Activated B cell treated with CpG ODN at 0.5 μM for 24 hours (primary cell): ENCODE results near the gene HSPA9. TPM values are rescaled to one million over a fixed set of nuclear protein-coding genes. Genes with fewer than 3 reads are reported as not detected.

Experiments used
- ATAC-seq: fragments of 200-7000 bp; cut with Tn5 transposase; one replicate; pipeline ENCODE4 v1.10.0; 2021; ENCODE audit warnings: low read depth, mild to moderate bottlenecking, moderate library complexity
- CTCF ChIA-PET: fragments of 350-600 bp; sonication (Branson Sonifier 250); formaldehyde crosslinking; loops from one replicate; lab custom pipeline; 2021; ENCODE audit warnings: antibody characterized with exemption; lab: Charles Lee
- POLR2A ChIA-PET: fragments of 350-600 bp; sonication (Branson Sonifier 250); formaldehyde crosslinking; loops from one replicate; lab custom pipeline; 2021; ENCODE audit warnings: antibody characterized with exemption; lab: Charles Lee
- DNase-seq: peaks from one replicate; pipeline ENCODE4 v3.0.0; 2022
- H3K27ac Mint-ChIP-seq: one replicate; pipeline ENCODE4 v1.8.0; 2020; ENCODE audit warnings: mixed read lengths
- H3K27me3 Mint-ChIP-seq: one replicate; pipeline ENCODE4 v1.8.0; 2021; ENCODE audit warnings: mixed read lengths
- H3K36me3 Mint-ChIP-seq: one replicate; pipeline ENCODE4 v1.8.0; 2021; ENCODE audit warnings: low read depth, mixed read lengths
- H3K4me1 Mint-ChIP-seq: one replicate; pipeline ENCODE4 v1.8.0; 2021; ENCODE audit warnings: mixed read lengths
- H3K4me3 Mint-ChIP-seq: one replicate; pipeline ENCODE4 v1.8.0; 2020; ENCODE audit warnings: mild to moderate bottlenecking, mixed read lengths
- H3K9me3 Mint-ChIP-seq: one replicate; pipeline ENCODE4 v1.8.0; 2020; ENCODE audit warnings: mixed read lengths
- intact Hi-C: fragments of 100-400 bp; cut with micrococcal nuclease; formaldehyde crosslinking; loops from one replicate; pipeline ENCODE4 v1.15.1; 2024
- total RNA-seq: library from RNA; stranded (reverse); gene quantifications from 2 replicates; pipeline ENCODE4 v1.2.3, GENCODE V29; 2022
- TF ChIP-seq, protein P1 (sequence below): fragments of 200-600 bp; IDR thresholded peaks from one replicate; pipeline ENCODE4 v1.8.0; 2022; ENCODE audit warnings: antibody characterized with exemption, mild to moderate bottlenecking

HSPA9 gene
- total RNA-seq, 1 donor from 2014 or later: 224 TPM

DNA sequence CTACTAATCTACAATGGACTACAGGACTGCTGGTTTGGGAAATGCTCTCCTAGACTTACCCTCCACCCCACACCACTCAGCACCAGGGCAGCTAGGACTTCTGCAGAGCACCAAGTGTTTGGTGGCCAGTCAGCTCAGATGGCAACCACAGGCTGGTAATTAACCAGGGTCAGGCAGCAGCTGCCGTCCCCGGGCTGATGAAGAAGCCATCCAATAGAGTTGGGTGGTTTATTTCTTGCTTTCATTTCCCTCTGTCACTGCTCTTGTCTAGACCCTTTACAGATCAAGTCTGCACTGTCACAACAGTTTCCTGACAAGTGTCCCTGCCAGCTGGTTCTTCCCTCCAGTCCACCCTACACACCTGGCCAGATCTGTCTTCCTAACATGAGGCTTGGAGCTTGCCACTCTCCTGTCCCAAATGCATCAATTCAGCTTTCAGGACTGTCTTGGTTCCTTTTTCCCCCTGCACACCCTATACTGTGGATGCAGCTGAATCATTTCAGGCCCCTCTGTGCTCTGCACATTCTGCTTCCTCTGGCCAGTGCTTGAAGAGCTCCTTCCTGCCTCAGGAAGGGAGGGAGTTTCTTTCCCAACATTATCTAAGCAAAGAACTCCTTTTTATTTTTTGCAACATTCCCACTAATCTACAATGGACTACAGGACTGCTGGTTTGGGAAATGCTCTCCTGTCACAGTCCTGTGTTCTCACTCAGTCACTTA is 30.2 kb upstream of the HSPA9 start:
- POLR2A ChIA-PET: no interaction called here
- H3K27ac Mint-ChIP-seq: no peak overlapping the region

DNA sequence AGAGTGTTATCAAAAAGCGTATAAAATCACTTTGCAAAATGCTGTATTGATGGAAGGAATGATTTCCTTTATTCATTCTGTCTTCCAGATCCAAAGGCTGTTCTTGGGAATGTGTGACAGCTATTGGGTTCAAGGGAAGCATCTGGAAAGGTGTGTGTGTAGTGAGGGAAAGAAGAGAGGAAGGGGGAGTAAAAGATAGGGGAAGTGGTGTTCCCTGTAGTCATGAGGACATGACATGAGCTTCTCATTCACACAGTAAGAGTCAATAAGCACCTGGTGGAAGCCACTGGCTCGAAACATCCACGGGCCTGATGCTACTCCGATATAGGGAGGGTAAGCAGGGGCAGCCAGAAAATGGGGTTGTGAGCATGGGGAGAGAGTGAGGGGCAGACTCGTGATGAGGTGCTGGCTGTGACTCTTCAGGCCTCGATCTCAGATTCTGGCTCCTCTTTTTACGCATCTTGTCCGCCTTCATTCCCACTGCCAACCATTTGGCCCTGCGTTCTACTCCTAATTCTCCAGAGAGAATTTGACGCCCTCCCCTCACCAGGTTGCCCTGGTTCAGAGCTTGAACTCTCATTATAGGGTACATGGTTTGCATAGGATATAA is 29.1 kb upstream of the HSPA9 start:
- DNase-seq (no peak), ATAC-seq (no peak)
- Mint-ChIP-seq H3K9me3 (no peaks in the 10 kb centered on the region), H3K27me3 (peaks cover 17% of the 10 kb centered on the region), H3K27ac (no peak overlapping the region), H3K4me3 (no peak overlapping the region), H3K4me1 (peaks cover 3% of the 10 kb centered on the region), H3K36me3 (no peaks in the 10 kb centered on the region)
- TF ChIP-seq, protein P1, sequence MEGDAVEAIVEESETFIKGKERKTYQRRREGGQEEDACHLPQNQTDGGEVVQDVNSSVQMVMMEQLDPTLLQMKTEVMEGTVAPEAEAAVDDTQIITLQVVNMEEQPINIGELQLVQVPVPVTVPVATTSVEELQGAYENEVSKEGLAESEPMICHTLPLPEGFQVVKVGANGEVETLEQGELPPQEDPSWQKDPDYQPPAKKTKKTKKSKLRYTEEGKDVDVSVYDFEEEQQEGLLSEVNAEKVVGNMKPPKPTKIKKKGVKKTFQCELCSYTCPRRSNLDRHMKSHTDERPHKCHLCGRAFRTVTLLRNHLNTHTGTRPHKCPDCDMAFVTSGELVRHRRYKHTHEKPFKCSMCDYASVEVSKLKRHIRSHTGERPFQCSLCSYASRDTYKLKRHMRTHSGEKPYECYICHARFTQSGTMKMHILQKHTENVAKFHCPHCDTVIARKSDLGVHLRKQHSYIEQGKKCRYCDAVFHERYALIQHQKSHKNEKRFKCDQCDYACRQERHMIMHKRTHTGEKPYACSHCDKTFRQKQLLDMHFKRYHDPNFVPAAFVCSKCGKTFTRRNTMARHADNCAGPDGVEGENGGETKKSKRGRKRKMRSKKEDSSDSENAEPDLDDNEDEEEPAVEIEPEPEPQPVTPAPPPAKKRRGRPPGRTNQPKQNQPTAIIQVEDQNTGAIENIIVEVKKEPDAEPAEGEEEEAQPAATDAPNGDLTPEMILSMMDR: no peak
- ChIA-PET POLR2A (no interaction called here), CTCF (no interaction called here)
- intact Hi-C loops: no loop called here

More for the DNA sequence above, 30.2 kb upstream of the HSPA9 start:
- no peak for DNase-seq
- H3K36me3 Mint-ChIP-seq: no peaks in the 10 kb centered on the region
- no peak overlapping the region for H3K4me3 Mint-ChIP-seq
- H3K9me3 Mint-ChIP-seq: no peaks in the 10 kb centered on the region
- CTCF ChIA-PET: no interaction called here
- H3K27me3 Mint-ChIP-seq: peaks cover 15% of the 10 kb centered on the region
- intact Hi-C loops: no loop called here
- ATAC-seq: no peak
- H3K4me1 Mint-ChIP-seq: peaks cover 3% of the 10 kb centered on the region
- TF ChIP-seq, protein P1: no peak

DNA sequence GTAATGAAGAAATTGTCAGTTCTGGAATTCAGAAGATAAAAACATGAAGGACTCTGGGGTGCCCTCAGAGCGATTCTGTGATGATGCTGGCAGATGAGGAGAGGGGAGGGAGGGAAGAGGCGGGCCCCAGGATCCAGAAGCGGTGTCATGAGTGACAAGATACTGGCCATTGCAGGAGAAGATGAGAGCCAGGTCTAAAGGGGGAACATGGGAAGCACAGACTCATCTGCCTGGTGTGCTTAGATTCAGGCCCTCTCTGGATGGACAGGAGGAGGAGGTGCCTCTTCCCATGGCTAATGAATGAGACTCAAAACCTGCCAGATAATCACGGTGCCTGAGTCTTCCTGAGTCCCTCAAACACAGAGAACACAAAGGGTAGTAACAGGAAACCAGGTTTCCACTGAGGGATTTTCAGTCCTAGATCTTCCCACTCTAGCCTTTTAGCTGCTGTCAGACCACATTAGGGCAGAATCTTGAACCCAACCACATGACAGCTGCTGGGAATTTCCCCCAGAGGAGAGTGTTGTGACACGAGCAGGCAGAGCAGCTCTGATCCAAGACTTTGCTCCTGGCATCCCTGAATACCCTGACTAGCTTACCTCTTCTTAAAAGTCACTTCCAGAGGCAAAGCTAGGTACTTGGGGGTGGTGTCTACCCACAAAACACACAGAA is 28.2 kb upstream of the HSPA9 start:
- H3K27me3 Mint-ChIP-seq: peaks cover 17% of the 10 kb centered on the region

DNA sequence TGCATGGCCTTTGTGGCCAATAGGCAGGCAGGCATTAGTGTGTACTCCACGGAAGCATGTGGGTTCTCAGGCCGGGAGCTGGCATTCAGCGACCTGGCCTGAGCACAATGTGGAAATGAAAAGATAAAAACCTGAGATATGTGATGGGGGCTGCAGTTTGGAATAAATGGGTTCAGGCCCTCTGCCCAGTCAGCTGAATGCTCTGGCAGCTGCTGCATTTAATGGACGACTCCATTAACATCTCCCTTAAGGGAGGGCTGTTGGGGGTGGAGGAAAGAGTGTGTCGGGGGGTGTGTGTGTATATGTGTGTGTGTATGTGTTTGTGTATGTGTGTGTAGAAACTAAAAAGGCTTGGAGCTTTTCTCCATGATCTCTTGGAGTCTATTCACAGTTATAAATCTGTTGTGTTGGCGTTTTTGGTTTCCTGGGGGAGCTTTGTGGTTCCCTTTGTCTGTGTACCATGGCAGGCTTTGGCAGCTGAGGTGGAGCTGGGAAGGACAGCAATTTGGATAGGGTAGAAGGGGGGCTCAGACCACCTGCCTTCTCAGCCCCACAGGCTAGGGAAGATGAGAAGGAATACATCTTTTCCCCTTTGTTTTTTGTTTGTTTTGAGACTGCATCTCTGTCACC is 27.3 kb upstream of the HSPA9 start:
- intact Hi-C loops: no loop called here
- peaks cover 3% of the 10 kb centered on the region for H3K4me1 Mint-ChIP-seq
- DNase-seq (no peak), ATAC-seq (no peak)
- no peaks in the 10 kb centered on the region for H3K36me3 Mint-ChIP-seq
- peaks cover 22% of the 10 kb centered on the region for H3K27me3 Mint-ChIP-seq
- H3K27ac Mint-ChIP-seq: no peak overlapping the region
- POLR2A ChIA-PET: no interaction called here
- no peaks in the 10 kb centered on the region for H3K9me3 Mint-ChIP-seq
- H3K4me3 Mint-ChIP-seq: no peak overlapping the region
- TF ChIP-seq, protein P1: no peak
- CTCF ChIA-PET: no interaction called here

More for the DNA sequence above, 28.2 kb upstream of the HSPA9 start:
- TF ChIP-seq, protein P1: no peak
- no peak for DNase-seq
- no peak for ATAC-seq
- POLR2A ChIA-PET: no interaction called here
- H3K4me3 Mint-ChIP-seq: no peak overlapping the region
- intact Hi-C loops: no loop called here
- no peaks in the 10 kb centered on the region for H3K9me3 Mint-ChIP-seq
- H3K36me3 Mint-ChIP-seq: no peaks in the 10 kb centered on the region
- peaks cover 3% of the 10 kb centered on the region for H3K4me1 Mint-ChIP-seq
- CTCF ChIA-PET: no interaction called here
- H3K27ac Mint-ChIP-seq: no peak overlapping the region

DNA sequence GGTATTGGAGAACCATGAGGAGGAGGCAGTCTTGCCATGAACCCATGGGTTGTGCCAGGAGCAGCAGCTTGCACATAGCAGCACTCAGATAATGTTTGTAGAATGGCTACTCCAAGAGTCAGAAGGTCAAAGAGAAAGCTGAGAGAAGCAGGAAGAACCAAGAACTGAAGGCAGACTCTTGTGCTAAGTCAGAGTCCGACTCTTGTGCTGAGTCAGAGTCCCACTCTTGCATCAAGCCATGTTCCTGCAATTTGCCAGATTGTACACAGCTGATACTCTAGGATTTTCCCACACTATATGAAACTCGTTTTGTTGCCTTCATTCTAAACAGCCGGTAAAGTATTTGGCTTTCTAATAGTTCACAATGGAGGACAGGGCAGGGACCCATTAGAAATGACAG is 26.2 kb upstream of the HSPA9 start:
- ATAC-seq: no peak
- H3K27me3 Mint-ChIP-seq: peaks cover 23% of the 10 kb centered on the region
- POLR2A ChIA-PET: no interaction called here

More for the DNA sequence above, 26.2 kb upstream of the HSPA9 start:
- no peak overlapping the region for H3K4me3 Mint-ChIP-seq
- CTCF ChIA-PET: no interaction called here
- H3K4me1 Mint-ChIP-seq: peaks cover 3% of the 10 kb centered on the region
- intact Hi-C loops: no loop called here
- no peak for DNase-seq
- TF ChIP-seq, protein P1: no peak
- no peak overlapping the region for H3K27ac Mint-ChIP-seq
- no peaks in the 10 kb centered on the region for H3K36me3 Mint-ChIP-seq
- no peaks in the 10 kb centered on the region for H3K9me3 Mint-ChIP-seq
